Measurements from ENCODE around the gene GUCY2D.
A peak's percentile ranks its signal among the peaks of the same experiment; 100 is the strongest.

GUCY2D gene

GRCh38 chr17:7972131-7972785 is 30.2 kb upstream of the GUCY2D start:
- Histone ChIP-seq H3K36me3 (ENCODE audit: control insufficient read depth in 1 of 2, insufficient read depth in 2 of 2, low read length in 2 of 2) (no peaks in the 10 kb centered on the region), H3K27ac (ENCODE audit: low read depth, low read length) (no peak overlapping the region), H3K4me3 (ENCODE audit: low read depth in 1 of 2, low read length in 2 of 2) (no peak overlapping the region), H3K9me3 (ENCODE audit: control insufficient read depth in 1 of 2, low read length in 2 of 2) (peaks cover 15 to 17% of the 10 kb centered on the region in 2 donors), H3K27me3 (ENCODE audit: control insufficient read depth in 1 of 2, insufficient read depth in 2 of 2, low read length in 2 of 2) (peaks cover 3 to 4% of the 10 kb centered on the region in 2 donors), H3K4me1 (ENCODE audit: control insufficient read depth in 1 of 2, insufficient read depth in 2 of 2, low read length in 2 of 2) (no peaks in the 10 kb centered on the region), H3K9ac (ENCODE audit: low read depth in 1 of 2, low read length in 2 of 2) (no peak overlapping the region)

DNA sequence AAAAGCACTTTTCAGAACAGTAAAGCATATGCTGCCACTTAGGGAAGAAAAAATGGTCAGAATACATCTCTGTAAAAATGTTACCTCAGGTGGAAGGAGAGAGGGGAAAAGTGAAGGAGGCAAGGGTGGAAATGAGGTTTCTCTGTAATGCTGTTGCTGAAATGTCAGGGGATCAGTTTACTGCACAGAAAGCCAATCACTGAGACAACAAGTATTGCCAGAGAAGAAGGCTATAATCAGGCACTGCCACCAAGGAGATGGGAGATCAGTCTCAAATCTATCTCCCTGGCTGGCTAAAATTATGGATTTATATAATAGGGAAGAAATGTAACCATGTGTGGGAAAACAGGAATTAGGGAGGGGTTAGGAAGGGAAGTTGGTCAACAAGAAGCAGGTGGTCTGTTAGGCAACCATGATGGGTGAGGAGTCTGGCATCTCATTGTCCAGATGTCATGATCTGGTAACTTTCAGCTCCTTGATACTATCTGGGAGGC is 27.7 kb upstream of the GUCY2D start:
- peaks cover 15 to 17% of the 10 kb centered on the region in 2 donors for H3K9me3 ChIP-seq (ENCODE audit: control insufficient read depth in 1 of 2, low read length in 2 of 2)
- no peaks in the 10 kb centered on the region for H3K36me3 ChIP-seq (ENCODE audit: control insufficient read depth in 1 of 2, insufficient read depth in 2 of 2, low read length in 2 of 2)
- no peak overlapping the region for H3K4me3 ChIP-seq (ENCODE audit: low read depth in 1 of 2, low read length in 2 of 2)
- no peak overlapping the region for H3K27ac ChIP-seq (ENCODE audit: low read depth, low read length)
- no peak overlapping the region for H3K9ac ChIP-seq (ENCODE audit: low read depth in 1 of 2, low read length in 2 of 2)
- peaks cover 3 to 4% of the 10 kb centered on the region in 2 donors for H3K27me3 ChIP-seq (ENCODE audit: control insufficient read depth in 1 of 2, insufficient read depth in 2 of 2, low read length in 2 of 2)
- no peaks in the 10 kb centered on the region for H3K4me1 ChIP-seq (ENCODE audit: control insufficient read depth in 1 of 2, insufficient read depth in 2 of 2, low read length in 2 of 2)

- no peak overlapping the region for H3K9ac ChIP-seq (ENCODE audit: low read depth in 1 of 2, low read length in 2 of 2)
- no peak overlapping the region for H3K27ac ChIP-seq (ENCODE audit: low read depth, low read length)
- no peak overlapping the region for H3K4me3 ChIP-seq (ENCODE audit: low read depth in 1 of 2, low read length in 2 of 2)
- peaks cover 15 to 17% of the 10 kb centered on the region in 2 donors for H3K9me3 ChIP-seq (ENCODE audit: control insufficient read depth in 1 of 2, low read length in 2 of 2)
- H3K27me3 ChIP-seq (ENCODE audit: control insufficient read depth in 1 of 2, insufficient read depth in 2 of 2, low read length in 2 of 2) = peaks cover 1 to 4% of the 10 kb centered on the region in 2 donors
- H3K4me1 ChIP-seq (ENCODE audit: control insufficient read depth in 1 of 2, insufficient read depth in 2 of 2, low read length in 2 of 2) = no peaks in the 10 kb centered on the region
- H3K36me3 ChIP-seq (ENCODE audit: control insufficient read depth in 1 of 2, insufficient read depth in 2 of 2, low read length in 2 of 2) = no peaks in the 10 kb centered on the region
Measured at GRCh38 chr17:7977039-7977438, 25.4 kb upstream of the GUCY2D start.

DNA sequence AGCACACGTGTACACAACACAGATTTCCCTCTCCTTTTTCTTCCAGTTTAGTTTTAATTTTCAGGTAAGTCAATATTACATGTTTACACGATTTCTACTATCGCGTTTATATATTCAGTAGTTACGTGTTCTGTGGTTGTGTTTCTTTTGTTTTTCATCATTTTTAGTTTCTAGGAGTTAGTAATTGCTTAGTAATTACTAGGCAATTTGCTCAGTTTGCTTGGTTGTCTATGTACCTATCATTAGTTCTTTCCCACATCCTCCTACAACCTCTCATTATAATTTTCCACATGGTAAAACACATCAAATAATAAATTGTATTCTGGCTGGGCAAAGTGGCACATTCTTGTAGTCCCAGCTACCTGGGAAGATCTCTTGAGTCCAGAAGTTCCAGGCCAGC is 24.6 kb upstream of the GUCY2D start:
- Histone ChIP-seq H3K36me3 (ENCODE audit: control insufficient read depth in 1 of 2, insufficient read depth in 2 of 2, low read length in 2 of 2) (no peaks in the 10 kb centered on the region), H3K27ac (ENCODE audit: low read depth, low read length) (no peak overlapping the region), H3K4me1 (ENCODE audit: control insufficient read depth in 1 of 2, insufficient read depth in 2 of 2, low read length in 2 of 2) (no peaks in the 10 kb centered on the region), H3K9me3 (ENCODE audit: control insufficient read depth in 1 of 2, low read length in 2 of 2) (peaks cover 15 to 17% of the 10 kb centered on the region in 2 donors), H3K9ac (ENCODE audit: low read depth in 1 of 2, low read length in 2 of 2) (no peak overlapping the region), H3K4me3 (ENCODE audit: low read depth in 1 of 2, low read length in 2 of 2) (no peak overlapping the region), H3K27me3 (ENCODE audit: control insufficient read depth in 1 of 2, insufficient read depth in 2 of 2, low read length in 2 of 2) (peaks cover 0 to 4% of the 10 kb centered on the region in 2 donors)

DNA sequence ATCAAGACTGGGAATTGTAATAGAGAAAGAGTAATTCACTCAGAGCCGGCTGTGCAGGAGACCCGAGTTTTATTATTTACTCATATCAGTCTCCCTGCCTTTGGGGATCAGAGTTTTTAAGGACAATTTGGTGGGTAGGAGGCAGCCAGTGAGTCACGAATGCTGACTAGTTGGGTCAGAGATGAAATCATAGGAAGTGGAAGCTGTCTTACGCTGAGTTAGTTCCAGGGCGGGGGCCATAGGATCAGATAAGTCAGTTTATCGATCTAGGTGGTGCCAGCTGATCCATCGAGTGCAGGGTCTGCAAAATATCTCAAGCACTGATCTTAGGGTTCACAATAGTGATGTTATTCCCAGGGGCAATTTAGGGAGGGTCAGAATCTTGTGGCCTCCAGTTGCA is 20.2 kb upstream of the GUCY2D start:
- no peak overlapping the region for H3K27ac ChIP-seq (ENCODE audit: low read depth, low read length)
- no peak overlapping the region for H3K9ac ChIP-seq (ENCODE audit: low read depth in 1 of 2, low read length in 2 of 2)
- H3K4me3 ChIP-seq (ENCODE audit: low read depth in 1 of 2, low read length in 2 of 2) = no peak overlapping the region
- no peaks in the 10 kb centered on the region for H3K9me3 ChIP-seq (ENCODE audit: control insufficient read depth in 1 of 2, low read length in 2 of 2)
- no peaks in the 10 kb centered on the region for H3K4me1 ChIP-seq (ENCODE audit: control insufficient read depth in 1 of 2, insufficient read depth in 2 of 2, low read length in 2 of 2)
- H3K27me3 ChIP-seq (ENCODE audit: control insufficient read depth in 1 of 2, insufficient read depth in 2 of 2, low read length in 2 of 2) = no peaks in the 10 kb centered on the region
- H3K36me3 ChIP-seq (ENCODE audit: control insufficient read depth in 1 of 2, insufficient read depth in 2 of 2, low read length in 2 of 2) = no peaks in the 10 kb centered on the region

- no peaks in the 10 kb centered on the region for H3K36me3 ChIP-seq (ENCODE audit: control insufficient read depth in 1 of 2, insufficient read depth in 2 of 2, low read length in 2 of 2)
- peaks cover 0 to 2% of the 10 kb centered on the region in 2 donors for H3K27me3 ChIP-seq (ENCODE audit: control insufficient read depth in 1 of 2, insufficient read depth in 2 of 2, low read length in 2 of 2)
- no peak overlapping the region for H3K4me3 ChIP-seq (ENCODE audit: low read depth in 1 of 2, low read length in 2 of 2)
- no peak overlapping the region for H3K27ac ChIP-seq (ENCODE audit: low read depth, low read length)
- no peaks in the 10 kb centered on the region for H3K4me1 ChIP-seq (ENCODE audit: control insufficient read depth in 1 of 2, insufficient read depth in 2 of 2, low read length in 2 of 2)
- H3K9ac ChIP-seq (ENCODE audit: low read depth in 1 of 2, low read length in 2 of 2) = no peak overlapping the region
- H3K9me3 ChIP-seq (ENCODE audit: control insufficient read depth in 1 of 2, low read length in 2 of 2) = no peaks in the 10 kb centered on the region
Measured at GRCh38 chr17:7982666-7983065, 19.7 kb upstream of the GUCY2D start.

- H3K27ac ChIP-seq (ENCODE audit: low read depth, low read length) = no peak overlapping the region
- no peak overlapping the region for H3K9ac ChIP-seq (ENCODE audit: low read depth in 1 of 2, low read length in 2 of 2)
- H3K4me3 ChIP-seq (ENCODE audit: low read depth in 1 of 2, low read length in 2 of 2) = no peak overlapping the region
- H3K4me1 ChIP-seq (ENCODE audit: control insufficient read depth in 1 of 2, insufficient read depth in 2 of 2, low read length in 2 of 2) = no peaks in the 10 kb centered on the region
- no peaks in the 10 kb centered on the region for H3K9me3 ChIP-seq (ENCODE audit: control insufficient read depth in 1 of 2, low read length in 2 of 2)
- H3K36me3 ChIP-seq (ENCODE audit: control insufficient read depth in 1 of 2, insufficient read depth in 2 of 2, low read length in 2 of 2) = no peaks in the 10 kb centered on the region
- peaks cover 0 to 3% of the 10 kb centered on the region in 2 donors for H3K27me3 ChIP-seq (ENCODE audit: control insufficient read depth in 1 of 2, insufficient read depth in 2 of 2, low read length in 2 of 2)
Measured at GRCh38 chr17:7984904-7985303, 17.5 kb upstream of the GUCY2D start.

DNA sequence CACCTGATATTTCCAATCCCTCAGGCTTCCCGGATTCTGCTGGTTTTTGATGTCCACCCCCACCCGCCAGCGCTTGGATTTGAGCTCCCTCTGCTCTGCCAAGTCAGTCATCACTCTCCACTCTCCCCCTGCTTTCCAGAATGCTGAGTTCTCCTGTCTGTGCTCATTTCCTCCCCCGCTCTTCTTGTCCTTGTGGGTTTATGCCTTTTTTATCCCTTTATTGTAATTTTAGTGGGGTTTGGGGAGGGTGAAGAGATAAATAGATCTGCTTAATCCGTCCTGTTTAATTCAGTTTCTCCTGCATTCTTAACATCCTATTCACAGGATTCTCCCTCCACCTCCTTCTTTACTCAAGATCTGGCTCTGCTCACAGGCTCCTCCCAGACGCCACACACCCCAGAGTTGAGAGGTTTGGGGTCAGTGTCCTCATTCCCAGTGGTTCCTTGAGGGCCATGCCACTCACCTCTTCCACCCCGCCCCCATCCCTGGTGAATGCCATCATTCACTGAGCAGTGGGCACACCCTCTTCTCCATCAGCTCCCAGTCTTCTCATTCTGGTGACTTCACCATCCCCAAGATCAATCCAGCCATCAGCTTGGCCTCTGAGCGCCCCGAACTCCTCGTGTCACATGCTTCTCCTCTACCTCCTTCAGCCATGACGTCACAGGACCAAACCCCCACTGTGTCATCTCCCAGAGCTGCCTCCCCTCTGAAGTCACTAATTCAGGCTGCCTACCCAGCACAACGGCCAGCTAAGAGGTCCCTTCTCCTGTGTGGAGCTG is 15.1 kb upstream of the GUCY2D start:
- Histone ChIP-seq H3K27ac (ENCODE audit: low read depth, low read length) (no peak overlapping the region), H3K9me3 (ENCODE audit: control insufficient read depth in 1 of 2, low read length in 2 of 2) (no peaks in the 10 kb centered on the region), H3K4me3 (ENCODE audit: low read depth in 1 of 2, low read length in 2 of 2) (no peak overlapping the region), H3K4me1 (ENCODE audit: control insufficient read depth in 1 of 2, insufficient read depth in 2 of 2, low read length in 2 of 2) (peaks cover 0 to 3% of the 10 kb centered on the region in 2 donors), H3K27me3 (ENCODE audit: control insufficient read depth in 1 of 2, insufficient read depth in 2 of 2, low read length in 2 of 2) (peaks cover 0 to 3% of the 10 kb centered on the region in 2 donors), H3K36me3 (ENCODE audit: control insufficient read depth in 1 of 2, insufficient read depth in 2 of 2, low read length in 2 of 2) (no peaks in the 10 kb centered on the region), H3K9ac (ENCODE audit: low read depth in 1 of 2, low read length in 2 of 2) (peak overlapping the region in 1 of 2 donors; percentile 32)

GRCh38 chr17:7988750-7989178 is 13.7 kb upstream of the GUCY2D start:
- Histone ChIP-seq H3K27ac (ENCODE audit: low read depth, low read length) (no peak overlapping the region), H3K4me3 (ENCODE audit: low read depth in 1 of 2, low read length in 2 of 2) (no peak overlapping the region)

More at GRCh38 chr17:7988750-7989178, 13.7 kb upstream of the GUCY2D start:
- Histone ChIP-seq H3K27me3 (ENCODE audit: control insufficient read depth in 1 of 2, insufficient read depth in 2 of 2, low read length in 2 of 2) (peaks cover 0 to 3% of the 10 kb centered on the region in 2 donors), H3K9me3 (ENCODE audit: control insufficient read depth in 1 of 2, low read length in 2 of 2) (no peaks in the 10 kb centered on the region), H3K4me1 (ENCODE audit: control insufficient read depth in 1 of 2, insufficient read depth in 2 of 2, low read length in 2 of 2) (peaks cover 0 to 3% of the 10 kb centered on the region in 2 donors), H3K36me3 (ENCODE audit: control insufficient read depth in 1 of 2, insufficient read depth in 2 of 2, low read length in 2 of 2) (no peaks in the 10 kb centered on the region), H3K9ac (ENCODE audit: low read depth in 1 of 2, low read length in 2 of 2) (no peak overlapping the region)

Data from duodenal mucosa (tissue), 2 donors.